ENCODE results near the gene ANKS1B.
"Not testable (repeated sequence)": the region's sequence is repeated elsewhere in the genome, so short reads cannot be mapped to it uniquely, and the experiment has no call there.

The ANKS1B gene

GRCh38 chr12:99859126-99859525 is 125.6 kb downstream of the ANKS1B start:
- DNase-seq: no peak

GRCh38 chr12:99852666-99853065 is 132.1 kb downstream of the ANKS1B start:
- DNase-seq: no peak

GRCh38 chr12:99847936-99848335 is 136.8 kb downstream of the ANKS1B start:
- DNase-seq: no peak

- DNase-seq: no peak
These were observed 150.0 kb downstream of the ANKS1B start for GRCh38 chr12:99834710-99835109.

- no peak for DNase-seq
These were observed 151.3 kb downstream of the ANKS1B start for GRCh38 chr12:99833397-99833796.

- no peak for DNase-seq
These were observed 159.7 kb downstream of the ANKS1B start for GRCh38 chr12:99824900-99825542.

GRCh38 chr12:99822273-99822672 is 162.5 kb downstream of the ANKS1B start:
- no peak for DNase-seq

GRCh38 chr12:99810718-99811593 is 173.8 kb downstream of the ANKS1B start:
- DNase-seq: no peak

GRCh38 chr12:99809909-99810308 is 174.8 kb downstream of the ANKS1B start:
- no peak for DNase-seq

- DNase-seq: no peak
These were observed 178.4 kb downstream of the ANKS1B start for GRCh38 chr12:99806304-99806703.

GRCh38 chr12:99804715-99805114 is 180.0 kb downstream of the ANKS1B start:
- DNase-seq: no peak

- DNase-seq: no peak
These were observed 184.1 kb downstream of the ANKS1B start for GRCh38 chr12:99800605-99801004.

GRCh38 chr12:99797931-99798330 is 186.8 kb downstream of the ANKS1B start:
- DNase-seq: not testable (repeated sequence)

GRCh38 chr12:99783421-99783820 is 201.3 kb downstream of the ANKS1B start:
- no peak for DNase-seq

- no peak for DNase-seq
These were observed 212.5 kb downstream of the ANKS1B start for GRCh38 chr12:99772274-99772673.

GRCh38 chr12:99771659-99772058 is 213.1 kb downstream of the ANKS1B start:
- DNase-seq: no peak

- DNase-seq: no peak
These were observed 215.2 kb downstream of the ANKS1B start for GRCh38 chr12:99769396-99769980.

- DNase-seq: no peak
These were observed 216.0 kb downstream of the ANKS1B start for GRCh38 chr12:99768758-99769157.

GRCh38 chr12:99767809-99768208 is 216.9 kb downstream of the ANKS1B start:
- DNase-seq: no peak

- no peak for DNase-seq
These were observed 218.3 kb downstream of the ANKS1B start for GRCh38 chr12:99766408-99766807.

GRCh38 chr12:99765469-99766114 is 219.1 kb downstream of the ANKS1B start:
- no peak for DNase-seq

GRCh38 chr12:99759444-99759843 is 225.3 kb downstream of the ANKS1B start:
- no peak for DNase-seq

- no peak for DNase-seq
These were observed 225.7 kb downstream of the ANKS1B start for GRCh38 chr12:99758997-99759396.

Measured in CD4-positive, alpha-beta T cell treated with Interleukin-4 for 1 hour (primary cell).